NCI-H2029 treated with DMSO at 0.1 percent for 48 hours (cell line): ENCODE measurements around the gene THBS4.

Experiments
- DNase-seq: peaks from one replicate; lab custom pipeline; 2025; lab: John Stamatoyannopoulos, UW

The THBS4 gene

DNA sequence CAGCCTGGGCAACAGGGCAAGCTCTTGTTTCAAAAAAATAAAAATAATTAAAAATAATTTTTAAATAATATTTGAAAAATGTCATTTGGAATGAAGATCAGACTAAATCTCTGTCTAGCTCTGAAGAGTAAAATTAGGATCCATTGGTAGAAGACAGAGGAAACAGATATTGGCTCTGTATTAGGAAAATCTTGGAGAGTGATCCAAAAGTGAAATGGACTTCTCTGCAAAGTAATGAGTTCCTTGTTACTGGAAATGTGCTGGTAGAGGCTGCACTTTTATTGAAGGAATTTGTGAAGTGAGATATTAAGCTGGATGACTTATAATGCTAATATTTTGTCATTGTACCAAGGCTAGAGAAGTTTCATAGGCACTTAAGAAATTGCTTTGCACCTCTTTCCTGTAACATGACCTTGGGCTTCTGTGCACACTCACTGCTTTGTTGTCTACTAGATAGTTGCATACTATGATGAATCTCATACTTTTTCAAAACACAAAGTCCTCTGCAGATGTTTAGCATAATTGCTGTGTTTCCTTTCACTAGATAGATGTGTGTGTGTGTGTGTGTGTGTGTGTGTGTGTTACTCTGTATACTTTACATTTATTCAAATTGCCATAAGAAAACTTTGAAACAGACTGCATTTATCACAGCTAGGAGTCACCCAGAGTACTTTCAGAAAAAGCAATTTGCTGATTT is 13.1 kb downstream of the THBS4 start:
- no peak for DNase-seq

DNA sequence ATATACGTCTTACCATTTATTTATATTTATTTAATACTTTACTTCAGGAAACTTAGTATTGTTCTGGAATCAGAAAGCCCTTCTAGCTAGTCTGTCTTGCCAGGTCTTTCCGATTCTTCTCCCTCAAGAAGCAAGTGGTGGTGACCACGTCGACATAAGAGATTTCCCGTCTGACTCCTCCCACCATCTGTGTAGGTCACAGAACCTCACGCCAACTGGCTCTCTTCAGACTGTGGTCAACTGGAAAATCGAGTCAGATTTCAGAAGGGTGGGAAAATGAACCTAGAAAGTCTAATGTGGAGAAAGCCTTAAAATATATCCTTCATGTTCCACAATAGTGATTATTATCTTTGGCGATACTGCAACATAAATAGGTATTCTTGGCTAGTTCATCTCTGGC is 17.3 kb downstream of the THBS4 start:
- DNase-seq, result no peak

DNA sequence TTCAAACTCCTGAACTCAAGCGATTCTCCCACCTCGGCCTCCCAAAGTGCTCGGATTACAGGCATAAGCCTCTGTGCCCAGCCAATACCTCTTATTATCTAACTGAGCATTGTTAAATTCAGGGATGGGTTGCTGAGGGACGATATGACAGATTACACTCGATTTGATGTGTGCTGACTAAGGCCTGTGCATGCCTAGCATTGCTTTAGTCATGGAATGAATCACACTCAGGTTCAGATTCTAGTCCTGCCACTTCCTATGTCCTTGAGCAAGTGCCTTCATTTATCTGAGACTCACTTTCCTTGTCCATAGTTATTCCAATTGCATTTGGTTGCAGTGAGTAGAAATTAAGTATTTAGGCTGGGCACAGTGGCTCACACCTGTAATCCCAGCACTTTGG is 19.5 kb downstream of the THBS4 start:
- no peak for DNase-seq

DNA sequence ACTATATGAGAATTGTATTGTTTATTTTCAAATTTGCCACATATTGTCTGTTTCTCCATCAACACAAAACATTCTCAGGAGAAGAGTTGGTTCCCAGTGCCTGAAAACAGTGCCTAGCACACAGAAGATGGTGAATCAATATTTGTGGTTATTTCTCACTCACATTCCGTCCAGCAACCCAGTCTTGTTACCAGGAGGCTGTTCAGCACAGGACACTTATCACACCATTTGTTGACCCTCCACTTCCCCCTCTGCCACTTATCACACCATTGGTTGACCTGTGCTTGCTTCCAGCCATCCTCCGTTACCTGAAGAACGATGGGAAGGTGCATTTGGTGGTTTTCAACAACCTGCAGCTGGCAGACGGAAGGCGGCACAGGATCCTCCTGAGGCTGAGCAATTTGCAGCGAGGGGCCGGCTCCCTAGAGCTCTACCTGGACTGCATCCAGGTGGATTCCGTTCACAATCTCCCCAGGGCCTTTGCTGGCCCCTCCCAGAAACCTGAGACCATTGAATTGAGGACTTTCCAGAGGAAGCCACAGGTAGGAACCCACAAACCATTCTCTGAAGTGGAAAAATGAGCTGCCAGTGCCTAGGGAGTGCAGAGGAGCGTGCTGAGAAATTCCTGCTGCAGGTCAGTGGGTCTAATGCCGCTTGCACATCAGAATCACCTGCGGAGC is 20.5 kb downstream of the THBS4 start:
- DNase-seq, result peak; percentile 90

DNA sequence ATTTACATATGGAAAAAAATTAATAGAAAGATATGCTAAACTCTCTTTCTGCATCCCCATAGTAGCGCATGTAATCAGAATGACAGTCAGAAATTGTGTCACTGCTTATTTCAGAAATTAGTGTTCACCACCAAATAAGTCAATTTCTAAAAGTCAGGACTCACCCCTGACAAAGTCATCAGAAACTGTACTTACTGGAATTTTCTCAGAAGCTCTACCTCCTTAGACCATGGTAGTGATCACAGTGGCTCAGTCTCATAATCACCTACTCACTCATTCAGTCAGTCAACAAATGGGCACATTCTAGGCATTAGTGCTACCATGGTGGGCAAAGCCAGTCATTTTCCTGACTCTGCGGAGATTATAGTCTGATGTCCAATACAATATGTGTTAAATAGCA is 22.0 kb downstream of the THBS4 start:
- DNase-seq, result no peak

DNA sequence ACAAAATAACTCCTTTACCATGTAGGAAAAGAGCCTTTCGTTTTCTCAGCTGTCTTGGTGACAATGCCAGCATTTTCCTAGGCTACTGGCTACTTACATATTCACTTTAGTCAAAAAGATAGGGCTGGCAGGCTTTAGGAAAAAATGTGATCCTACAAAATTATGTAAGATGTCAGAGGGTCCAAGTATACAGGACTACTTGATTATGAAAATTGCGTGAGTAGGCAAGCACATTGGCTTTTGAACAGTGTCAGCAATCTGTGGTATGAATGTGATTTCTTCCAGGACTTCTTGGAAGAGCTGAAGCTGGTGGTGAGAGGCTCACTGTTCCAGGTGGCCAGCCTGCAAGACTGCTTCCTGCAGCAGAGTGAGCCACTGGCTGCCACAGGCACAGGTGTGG is 22.8 kb downstream of the THBS4 start:
- DNase-seq, result no peak

DNA sequence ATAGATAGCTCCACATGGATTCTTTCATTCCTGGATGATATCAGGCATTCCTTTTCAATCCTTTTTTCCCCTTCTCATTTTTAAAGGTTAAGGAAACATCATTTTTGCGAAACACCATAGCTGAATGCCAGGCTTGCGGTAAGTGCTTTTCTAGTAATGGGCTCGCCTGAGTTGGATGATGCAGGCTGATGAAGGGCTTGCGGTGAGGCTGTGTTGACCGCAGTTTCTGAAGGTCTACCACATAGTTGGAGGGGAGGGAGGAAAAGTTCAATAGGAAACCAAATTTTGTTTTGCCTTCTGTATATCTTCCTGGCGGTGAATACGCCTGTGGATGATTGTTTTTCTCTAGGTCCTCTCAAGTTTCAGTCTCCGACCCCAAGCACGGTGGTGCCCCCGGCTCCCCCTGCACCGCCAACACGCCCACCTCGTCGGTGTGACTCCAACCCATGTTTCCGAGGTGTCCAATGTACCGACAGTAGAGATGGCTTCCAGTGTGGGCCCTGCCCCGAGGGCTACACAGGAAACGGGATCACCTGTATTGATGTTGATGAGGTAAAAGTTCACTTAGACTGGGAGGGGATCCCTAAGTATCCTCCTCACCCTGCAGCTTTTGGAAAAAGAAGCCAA is 24.3 kb downstream of the THBS4 start:
- no peak for DNase-seq

DNA sequence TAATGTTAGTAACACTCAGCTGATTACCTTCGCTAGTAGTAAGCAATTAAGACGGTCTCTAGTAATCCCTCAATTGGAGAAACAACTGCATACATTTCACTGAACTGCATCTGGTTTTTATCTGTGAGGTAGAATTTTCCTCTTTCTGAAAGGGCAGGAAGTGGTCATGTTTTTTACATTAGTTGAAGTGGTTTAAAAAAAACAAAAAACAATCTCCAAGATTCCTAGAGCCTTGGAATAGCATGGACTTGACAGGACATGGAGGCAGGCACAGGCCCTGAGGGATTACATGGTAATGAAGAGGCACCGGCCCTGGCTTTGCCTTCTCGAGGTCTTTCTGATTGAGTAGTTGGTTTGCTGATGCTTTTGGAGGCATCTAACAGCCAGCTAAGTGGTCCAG is 25.8 kb downstream of the THBS4 start:
- no peak for DNase-seq

DNA sequence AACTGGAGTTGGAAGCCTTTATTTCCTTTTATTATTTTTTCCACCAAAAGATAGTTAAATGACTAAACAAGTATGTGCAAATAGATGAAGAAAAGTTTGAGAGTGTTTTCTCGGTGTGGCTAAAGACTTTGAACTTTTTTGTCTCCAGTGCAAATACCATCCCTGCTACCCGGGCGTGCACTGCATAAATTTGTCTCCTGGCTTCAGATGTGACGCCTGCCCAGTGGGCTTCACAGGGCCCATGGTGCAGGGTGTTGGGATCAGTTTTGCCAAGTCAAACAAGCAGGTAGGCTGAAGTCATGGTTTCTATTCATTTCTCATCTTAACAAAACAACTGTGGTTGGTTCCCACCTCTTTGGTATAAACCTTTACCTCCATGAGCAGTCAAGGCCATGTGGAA is 26.4 kb downstream of the THBS4 start:
- DNase-seq, result no peak

DNA sequence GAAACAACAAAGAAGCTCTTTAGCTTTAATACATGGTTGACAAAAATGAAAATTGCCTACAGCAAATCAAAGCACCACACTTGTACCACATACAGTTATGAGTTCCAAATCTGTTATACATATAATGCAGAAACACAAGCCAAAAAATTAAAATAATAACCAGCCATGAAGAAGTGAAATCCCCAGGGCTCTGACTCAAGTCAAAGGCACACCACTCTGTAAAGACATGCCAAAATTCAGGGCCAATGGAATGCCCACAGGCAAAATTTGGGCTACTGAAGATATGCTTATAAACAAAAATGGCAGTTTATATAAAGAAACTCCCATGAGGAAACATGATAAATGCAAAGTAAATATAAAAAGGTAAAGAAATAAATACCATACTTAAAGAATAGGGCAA is 29.0 kb downstream of the THBS4 start:
- DNase-seq, result no peak

DNA sequence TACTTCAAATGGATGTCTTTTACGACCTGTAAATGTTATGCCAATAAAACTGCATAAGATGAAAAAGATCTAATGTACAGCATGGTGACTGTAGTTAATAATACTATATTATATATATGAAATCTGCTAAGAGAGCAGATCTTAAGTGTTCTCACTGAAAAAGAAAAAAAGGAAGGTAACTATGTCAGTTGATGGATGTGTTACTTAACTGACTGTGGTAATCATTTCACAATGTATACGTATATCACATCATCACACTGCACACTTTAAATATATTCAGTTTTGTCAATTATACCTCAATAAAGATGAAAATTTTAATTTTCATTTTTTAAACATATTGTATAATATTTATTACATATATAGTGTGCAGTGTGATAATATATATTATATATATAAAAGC is 31.9 kb downstream of the THBS4 start:
- no peak for DNase-seq

DNA sequence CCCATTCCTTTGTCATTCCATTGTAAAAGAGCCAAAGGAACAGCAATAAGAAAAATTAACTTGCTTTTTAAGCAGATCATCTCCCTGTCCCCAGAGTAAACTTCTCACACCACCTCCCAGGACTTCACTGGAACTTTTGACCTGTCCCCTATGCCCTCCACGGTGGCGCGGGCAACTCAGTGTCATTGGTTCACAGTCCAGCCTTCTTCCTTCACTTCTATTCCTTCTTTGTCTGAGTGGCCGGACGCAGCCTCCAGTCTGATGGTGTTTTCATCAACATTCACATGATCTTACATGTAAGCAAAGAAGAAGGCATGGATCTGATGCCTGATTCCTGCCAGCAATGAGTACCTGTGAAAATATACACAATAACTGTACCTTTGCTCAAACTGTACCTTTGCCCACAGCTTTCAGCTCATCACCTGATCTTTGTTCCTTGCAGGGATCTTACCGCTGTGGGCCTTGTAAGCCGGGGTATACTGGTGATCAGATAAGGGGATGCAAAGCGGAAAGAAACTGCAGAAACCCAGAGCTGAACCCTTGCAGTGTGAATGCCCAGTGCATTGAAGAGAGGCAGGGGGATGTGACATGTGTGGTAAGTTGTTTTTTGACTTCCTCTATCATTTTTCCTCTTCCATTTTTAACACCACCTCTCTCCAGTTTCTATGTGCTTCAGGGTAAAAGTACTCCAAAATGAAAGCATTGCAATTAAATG is 32.5 kb downstream of the THBS4 start:
- no peak for DNase-seq

DNA sequence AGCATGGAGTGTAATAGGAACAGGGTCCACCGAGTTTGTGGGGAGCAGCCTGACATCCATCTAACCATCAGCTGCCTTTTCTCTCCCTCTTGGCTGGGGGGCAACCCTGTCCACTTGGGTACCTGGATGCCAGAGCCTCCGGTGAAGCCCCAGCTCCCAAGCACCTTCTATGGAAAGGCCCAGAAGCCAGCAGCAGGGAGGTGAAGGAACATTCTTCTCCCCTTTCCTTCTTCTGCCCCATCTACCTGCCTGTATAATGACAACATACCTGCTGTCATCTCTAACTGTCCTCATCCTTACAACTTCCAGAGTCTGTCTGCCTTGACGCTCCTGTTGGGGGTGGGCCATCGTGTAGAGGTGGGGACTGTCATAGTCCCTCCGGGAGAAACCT is 33.1 kb downstream of the THBS4 start:
- DNase-seq, result no peak

DNA sequence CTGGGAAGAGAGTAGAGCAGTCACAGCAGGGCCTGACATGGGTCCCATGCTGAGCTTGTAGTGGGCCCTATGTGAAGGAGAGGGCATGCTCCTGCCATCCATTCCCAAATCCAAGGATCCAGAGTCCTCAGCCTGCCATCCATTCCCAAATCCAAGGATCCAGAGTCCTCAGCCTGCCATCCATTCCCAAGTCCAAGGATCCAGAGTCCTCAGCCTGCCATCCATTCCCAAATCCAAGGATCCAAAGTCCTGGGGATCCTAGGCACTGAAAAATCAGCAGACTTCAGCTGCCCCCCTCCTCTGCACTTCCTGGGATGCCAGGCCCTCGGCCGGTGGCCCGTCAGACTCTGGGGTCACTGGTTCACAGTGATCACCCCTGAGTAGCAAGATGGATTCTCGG is 33.6 kb downstream of the THBS4 start:
- no peak for DNase-seq

DNA sequence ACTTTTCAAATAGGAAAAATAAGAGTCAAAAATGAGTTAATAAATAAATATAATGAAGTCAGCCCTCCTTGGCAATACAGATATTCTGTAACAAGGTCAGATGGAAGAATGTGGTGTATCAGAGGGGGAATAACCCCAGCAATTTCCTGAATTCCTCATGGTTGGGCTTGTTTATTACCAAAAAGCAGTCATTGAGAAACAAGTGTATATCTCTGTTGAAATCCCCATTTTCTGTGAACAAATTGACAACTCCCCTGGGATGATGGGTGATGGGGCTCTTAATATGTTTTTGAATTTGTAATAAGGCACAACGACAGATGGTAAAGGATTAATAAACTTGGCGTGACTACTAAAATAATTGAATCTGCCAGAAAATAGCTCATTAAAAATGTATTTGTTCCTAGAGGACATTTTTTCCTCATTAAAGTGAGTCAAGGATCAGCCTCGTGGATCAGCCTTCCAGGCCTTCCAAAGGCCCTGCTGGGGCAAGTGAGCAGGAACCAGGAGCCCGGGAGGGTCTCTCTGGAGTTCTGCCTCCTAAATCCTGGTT is 34.2 kb downstream of the THBS4 start:
- DNase-seq, result no peak

DNA sequence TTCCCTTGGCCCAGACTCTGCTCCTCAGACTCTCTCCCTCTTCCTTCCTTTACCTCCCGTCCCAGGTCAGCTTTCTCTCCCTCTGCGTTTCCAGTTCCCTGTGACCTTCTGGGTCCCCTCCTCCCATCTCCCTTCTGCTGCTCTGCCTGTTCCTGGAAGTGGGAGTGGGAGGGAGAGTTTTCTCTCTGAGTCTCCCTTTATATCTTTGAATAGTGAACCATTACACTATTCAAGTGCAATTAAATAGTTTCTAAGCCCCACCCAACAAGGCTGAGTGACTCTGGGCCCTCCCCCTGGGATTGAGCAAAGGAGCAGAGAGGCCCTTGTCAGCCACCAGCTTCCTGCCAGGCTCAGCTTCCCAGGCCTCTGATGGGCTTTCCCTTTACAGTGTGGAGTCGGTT is 34.8 kb downstream of the THBS4 start:
- no peak for DNase-seq

DNA sequence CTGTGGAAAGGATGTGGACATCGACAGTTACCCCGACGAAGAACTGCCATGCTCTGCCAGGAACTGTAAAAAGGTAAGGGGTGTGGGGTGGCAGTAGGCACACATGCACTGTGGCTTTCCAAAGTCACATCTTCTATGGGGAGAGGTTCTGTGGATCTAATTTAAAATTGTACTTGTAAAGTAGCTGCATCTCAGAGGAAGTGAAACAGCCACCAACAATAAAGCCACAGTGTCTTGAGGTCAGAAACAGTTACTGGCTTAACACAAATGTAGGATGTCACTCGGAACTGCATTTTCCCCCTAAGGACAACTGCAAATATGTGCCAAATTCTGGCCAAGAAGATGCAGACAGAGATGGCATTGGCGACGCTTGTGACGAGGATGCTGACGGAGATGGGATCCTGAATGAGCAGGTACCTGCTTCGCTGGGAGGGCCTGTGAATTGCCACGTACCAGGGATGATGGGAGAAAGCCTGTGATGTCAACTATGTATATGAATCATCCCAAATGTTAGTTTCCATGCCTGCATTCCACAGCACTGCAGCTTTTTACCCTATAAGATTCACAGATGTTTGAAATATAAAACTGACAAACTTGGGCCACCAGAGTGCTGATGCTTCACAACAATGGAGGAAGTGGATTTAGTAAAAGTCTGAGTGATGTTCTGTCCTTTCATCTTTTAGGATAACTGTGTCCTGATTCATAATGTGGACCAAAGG is 35.3 kb downstream of the THBS4 start:
- no peak for DNase-seq

DNA sequence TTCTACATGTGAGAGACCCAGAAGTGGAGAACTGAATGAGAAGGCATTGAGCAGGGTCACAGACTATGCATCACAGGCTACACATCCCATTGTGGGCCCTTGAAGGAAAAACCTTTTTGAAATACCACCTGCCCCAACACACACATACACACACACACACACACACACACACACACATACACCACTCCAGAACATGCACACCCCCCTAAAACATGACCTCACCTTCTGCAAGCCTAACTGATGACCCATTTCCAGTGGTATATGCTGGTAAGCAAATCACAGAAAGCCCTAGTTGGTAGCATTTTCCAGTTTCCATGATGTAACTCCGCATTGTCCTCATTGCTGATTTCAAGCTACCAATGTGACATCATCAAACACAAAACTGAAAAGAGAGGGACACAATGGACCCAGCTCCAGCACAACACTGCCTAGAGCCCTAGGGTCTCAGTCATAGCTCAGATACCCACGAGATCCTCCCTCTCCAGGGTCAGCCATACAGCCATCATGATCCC is 36.4 kb downstream of the THBS4 start:
- no peak for DNase-seq

DNA sequence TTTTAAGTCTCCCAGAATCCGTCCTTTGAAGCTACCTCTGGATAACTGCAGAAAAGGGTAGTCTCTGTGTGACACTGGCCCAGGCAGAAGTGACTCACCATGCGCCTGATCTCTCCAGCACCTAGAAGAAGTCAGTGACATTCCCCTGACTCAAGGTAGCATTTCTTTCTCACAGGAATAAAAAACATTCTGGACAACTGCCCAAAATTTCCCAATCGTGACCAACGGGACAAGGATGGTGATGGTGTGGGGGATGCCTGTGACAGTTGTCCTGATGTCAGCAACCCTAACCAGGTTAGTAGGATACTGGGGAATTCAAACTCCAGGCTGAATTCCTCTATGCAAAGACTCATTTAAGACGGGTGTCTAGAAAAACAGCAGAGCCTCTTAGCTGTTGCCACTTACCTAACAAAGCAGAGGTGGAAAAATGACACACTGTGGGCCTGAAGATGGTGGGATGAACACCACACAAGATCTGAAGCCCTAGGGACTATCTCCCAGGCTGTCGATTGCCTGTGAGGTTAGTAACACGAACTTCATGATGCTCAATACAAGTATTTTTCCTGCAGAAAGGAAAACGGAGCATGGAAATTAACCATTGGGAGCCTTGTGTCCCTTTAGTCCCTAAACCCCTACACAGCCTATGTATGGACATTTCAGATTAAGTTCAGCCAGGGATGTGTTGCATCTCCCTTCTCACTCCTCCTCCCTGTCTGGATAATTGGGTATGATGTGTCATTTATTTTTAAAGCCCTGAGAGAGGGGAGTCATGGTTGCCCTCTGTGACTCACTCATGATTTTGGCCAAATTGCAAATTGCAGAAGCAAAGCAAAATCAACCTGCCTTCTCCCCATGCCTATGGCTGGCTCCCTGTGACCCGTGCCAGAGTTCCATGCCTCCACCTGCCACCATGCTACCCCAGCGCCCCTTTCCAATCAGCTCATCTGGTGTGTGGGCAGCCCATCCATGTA is 37.2 kb downstream of the THBS4 start:
- no peak for DNase-seq
